ENCODE data around the gene NCAN. TPM values are rescaled to one million over a fixed set of nuclear protein-coding genes. Genes with fewer than 3 reads are reported as not detected.

The NCAN gene
- total and polyA plus RNA-seq, 2 of the 8 experiments (the other 6 are each of a cell fraction or from before 2014, with no cell fraction given) = 2.7 TPM

DNA sequence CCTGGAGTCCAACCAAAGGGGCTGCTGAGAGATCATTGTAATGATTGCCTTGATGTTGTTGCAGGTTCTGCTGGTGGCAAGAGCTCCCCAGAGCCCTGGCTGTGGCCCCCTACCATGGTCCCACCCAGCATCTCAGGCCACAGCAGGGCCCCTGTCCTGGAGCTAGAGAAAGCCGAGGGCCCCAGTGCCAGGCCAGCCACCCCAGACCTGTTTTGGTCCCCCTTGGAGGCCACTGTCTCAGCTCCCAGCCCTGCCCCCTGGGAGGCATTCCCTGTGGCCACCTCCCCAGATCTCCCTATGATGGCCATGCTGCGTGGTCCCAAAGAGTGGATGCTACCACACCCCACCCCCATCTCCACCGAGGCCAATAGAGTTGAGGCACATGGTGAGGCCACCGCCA lies 15.5 kb downstream of the NCAN start:
- H2BK12ac ChIP-seq (ENCODE audit: low read depth, low read length) = no peak overlapping the region
- no peak overlapping the region for H4K8ac ChIP-seq (ENCODE audit: extremely low read depth, insufficient read depth, low read length)
- ChIA-PET POLR2A (ENCODE audit: partially characterized antibody) (interaction anchor here (1.5 kb wide), 1 partner anchor 18 kb away, joined by 3 read pairs; no protein-coding TSS in a partner anchor), CTCF (ENCODE audit: partially characterized antibody) (interaction anchor here (0.6 to 2.5 kb wide), 7 partner anchors 13 to 111 kb away, joined by 3 to 7 read pairs (median 3); no protein-coding TSS in a partner anchor)
- no peak overlapping the region for H3K23ac ChIP-seq (ENCODE audit: insufficient read length)
- WGBS, 2 experiments (ENCODE audit: extremely low coverage in 1 of 2, insufficient coverage in 1 of 2, insufficient read length in 1 of 2, insufficient replicate concordance in 2 of 2, low coverage in 1 of 2, low lambda C conversion rate in 2 of 2, missing lambda C conversion rate in 1 of 2) = 87% methylated on average over 4 of the region's 4 CpGs; no CpG with 5 or more reads in 1 of the 2 experiments
- H2BK20ac ChIP-seq (ENCODE audit: low read length) = no peak overlapping the region
- no peak overlapping the region for H3K9ac ChIP-seq (replicated peaks in 1 of 4; ENCODE audit: extremely low read depth in 1 of 4, low read depth in 3 of 4, low read length in 3 of 4)
- no peaks in the 10 kb centered on the region for H3K79me2 ChIP-seq (ENCODE audit: control insufficient read depth in 1 of 2, insufficient read depth in 2 of 2, low read length in 2 of 2)
- H3K79me1 ChIP-seq (ENCODE audit: low read depth, low read length) = no peaks in the 10 kb centered on the region
- DNase-seq (ENCODE audit: low read depth in 1 of 2, low spot score in 2 of 2) (no peak), FAIRE-seq (no peak)
- H4K91ac ChIP-seq (replicated peaks; ENCODE audit: insufficient read length, low read length) = no peak overlapping the region
- no peak overlapping the region for H4K5ac ChIP-seq (ENCODE audit: insufficient read length, low read depth, low read length)
- no peak overlapping the region for H3K18ac ChIP-seq (ENCODE audit: extremely low read depth, low read length)
- H2AK5ac ChIP-seq (ENCODE audit: low read depth, low read length) = no peak overlapping the region
- H3K4ac ChIP-seq (replicated peaks; ENCODE audit: insufficient read length, low read depth, low read length) = no peak overlapping the region
- no peak overlapping the region for H2BK15ac ChIP-seq (ENCODE audit: low read length)
- no peak for TF ChIP-seq RNF2 (IDR thresholded peaks at IDR 0.05; ENCODE audit: borderline replicate concordance, low read depth, low read length, missing control alignments, poor library complexity, severe bottlenecking)
- TF ChIP-seq SUZ12 (IDR thresholded peaks at IDR 0.05; ENCODE audit: low read length) = no peak
- no peak for TF ChIP-seq EGR1 (IDR thresholded peaks at IDR 0.05; ENCODE audit: borderline replicate concordance, low read depth, low read length)
- no peak overlapping the region for H3K4me2 ChIP-seq (ENCODE audit: insufficient read depth in 1 of 2, low read depth in 2 of 2, low read length in 2 of 2)
- no peak overlapping the region for H3K4me3 ChIP-seq (ENCODE audit: extremely low read depth in 1 of 4, insufficient read depth in 2 of 4, low read depth in 3 of 4, low read length in 4 of 4)
- no peak overlapping the region for H2BK5ac ChIP-seq (ENCODE audit: low read depth, low read length)
- peaks cover 2 to 16% (median 11%) of the 10 kb centered on the region in 4 experiments for H3K27me3 ChIP-seq (replicated peaks in 1 of 4; ENCODE audit: control insufficient read depth in 3 of 4, extremely low read depth in 1 of 4, insufficient read depth in 3 of 4, low read length in 3 of 4)
- H3K36me3 ChIP-seq (ENCODE audit: control insufficient read depth in 2 of 4, insufficient read depth in 4 of 4, low read length in 3 of 4) = no peaks in the 10 kb centered on the region
- no peak overlapping the region for H2BK120ac ChIP-seq (replicated peaks; ENCODE audit: low read depth, low read length)
- H3K14ac ChIP-seq (ENCODE audit: insufficient read length) = no peak overlapping the region
- H3K23me2 ChIP-seq (ENCODE audit: low read depth, low read length) = peaks cover 5% of the 10 kb centered on the region; the same call in 1 of the 2 replicates
- peaks cover 4 to 5% of the 10 kb centered on the region in 2 experiments; a peak in 2 of 4 replicates for H3K9me3 ChIP-seq (ENCODE audit: insufficient read depth in 2 of 2, low read depth in 1 of 2, low read length in 1 of 2)
- H3K27ac ChIP-seq (ENCODE audit: low read depth, low read length) = no peak overlapping the region
- H3K56ac ChIP-seq (replicated peaks; ENCODE audit: insufficient read length, low read depth, low read length) = no peak overlapping the region
- no peak overlapping the region for H2AFZ ChIP-seq (ENCODE audit: low read length)
- peaks cover 0 to 7% (median 3%) of the 10 kb centered on the region in 4 experiments; a peak in 4 of 7 replicates for H3K4me1 ChIP-seq (replicated peaks in 1 of 4; ENCODE audit: control insufficient read depth in 3 of 4, insufficient read depth in 4 of 4, low read length in 3 of 4)
- H4K20me1 ChIP-seq (replicated peaks in 1 of 2; ENCODE audit: control insufficient read depth in 1 of 2, insufficient read depth in 2 of 2, low read length in 2 of 2) = no peaks in the 10 kb centered on the region
